ENCODE data around the gene MPZL3.

The MPZL3 gene

DNA sequence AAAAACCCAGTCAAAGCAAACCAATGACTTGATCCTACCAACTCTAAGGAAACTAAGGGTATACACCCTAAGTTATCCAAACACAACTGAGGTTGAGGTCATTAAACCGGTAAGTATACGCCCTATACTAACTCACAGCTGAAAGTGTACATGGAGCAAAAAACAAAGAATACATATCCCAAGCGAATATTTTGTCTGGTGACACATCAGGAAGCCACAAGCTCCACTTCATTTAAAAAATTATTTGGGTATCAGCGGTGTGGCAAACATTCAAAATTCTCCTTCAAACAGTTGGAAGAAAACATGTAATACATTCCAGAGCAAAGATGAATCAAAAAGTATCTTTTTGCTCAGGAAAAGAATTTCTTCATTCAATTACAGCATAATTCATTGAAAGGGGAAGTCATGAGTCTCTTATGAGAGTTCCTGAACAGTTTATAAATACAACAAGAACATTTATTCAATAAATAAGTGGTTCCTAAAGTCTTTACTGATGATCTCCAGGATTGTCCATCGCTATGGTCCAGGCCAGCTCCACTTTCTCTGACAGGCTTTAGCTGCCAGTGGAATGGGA lies 22.8 kb downstream of the MPZL3 start:
- Histone ChIP-seq H3K36me3 (ENCODE audit: control insufficient read depth, insufficient read depth, low read length, severe bottlenecking) (no peaks in the 10 kb centered on the region), H3K9ac (ENCODE audit: low read length) (no peak overlapping the region), H3K9me3 (ENCODE audit: control insufficient read depth, low read length) (no peaks in the 10 kb centered on the region), H3K27me3 (replicated peaks; ENCODE audit: control insufficient read depth, insufficient read depth, low read length) (peaks cover 4% of the 10 kb centered on the region), H3K4me3 (ENCODE audit: low read length) (no peak overlapping the region), H3K4me1 (ENCODE audit: control insufficient read depth, insufficient read depth, low read length) (peaks cover 6% of the 10 kb centered on the region)
- DNase-seq (ENCODE audit: low read depth): no peak

DNA sequence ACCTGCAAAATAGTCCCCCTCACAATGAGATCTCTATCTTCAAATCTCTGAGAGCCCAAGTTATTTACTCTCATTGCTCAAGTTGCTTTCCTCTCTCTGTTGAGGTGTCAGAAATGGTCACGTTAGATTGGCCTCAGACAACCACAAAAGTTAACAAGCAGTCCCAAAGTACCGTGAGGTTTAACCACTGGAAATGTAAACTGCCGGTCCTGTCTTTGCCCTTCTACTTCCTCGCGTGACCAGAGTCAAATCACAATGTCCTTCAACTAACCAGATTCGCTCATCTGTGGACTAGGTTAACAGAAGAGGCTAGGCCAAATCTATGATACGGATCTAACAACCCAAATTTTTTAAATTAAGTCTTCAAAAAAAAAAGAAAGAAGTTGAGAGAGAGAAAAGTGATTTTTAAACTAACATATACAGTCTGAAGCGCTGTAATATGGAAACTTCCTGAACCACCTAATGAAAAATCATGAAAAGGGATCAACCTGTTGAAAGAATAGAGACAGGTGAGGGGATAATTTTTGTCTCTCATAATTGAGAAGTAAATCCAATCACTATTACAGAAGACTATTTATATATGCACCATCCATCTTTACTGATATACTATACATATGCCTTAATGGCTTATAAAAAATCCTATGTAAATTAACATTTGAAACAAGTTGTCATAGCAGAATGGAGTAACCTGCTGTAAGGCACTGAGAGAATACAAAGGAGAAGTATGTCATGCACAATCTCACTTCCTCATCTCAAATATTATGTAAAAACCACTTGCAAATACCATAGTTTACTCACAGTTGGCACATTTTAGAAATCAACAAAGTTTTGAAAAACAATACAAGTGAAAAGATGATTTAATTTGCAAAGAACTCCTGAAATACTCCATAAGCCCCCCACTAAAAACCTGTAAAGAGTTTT lies 24.0 kb downstream of the MPZL3 start:
- H3K27me3 ChIP-seq (replicated peaks; ENCODE audit: control insufficient read depth, insufficient read depth, low read length): peaks cover 9% of the 10 kb centered on the region
- H3K9me3 ChIP-seq (ENCODE audit: control insufficient read depth, low read length): no peaks in the 10 kb centered on the region
- DNase-seq (ENCODE audit: low read depth): no peak
- H3K4me3 ChIP-seq (ENCODE audit: low read length): no peak overlapping the region
- no peak overlapping the region for H3K9ac ChIP-seq (ENCODE audit: low read length)
- no peaks in the 10 kb centered on the region for H3K36me3 ChIP-seq (ENCODE audit: control insufficient read depth, insufficient read depth, low read length, severe bottlenecking)
- H3K4me1 ChIP-seq (ENCODE audit: control insufficient read depth, insufficient read depth, low read length): peaks cover 13% of the 10 kb centered on the region

DNA sequence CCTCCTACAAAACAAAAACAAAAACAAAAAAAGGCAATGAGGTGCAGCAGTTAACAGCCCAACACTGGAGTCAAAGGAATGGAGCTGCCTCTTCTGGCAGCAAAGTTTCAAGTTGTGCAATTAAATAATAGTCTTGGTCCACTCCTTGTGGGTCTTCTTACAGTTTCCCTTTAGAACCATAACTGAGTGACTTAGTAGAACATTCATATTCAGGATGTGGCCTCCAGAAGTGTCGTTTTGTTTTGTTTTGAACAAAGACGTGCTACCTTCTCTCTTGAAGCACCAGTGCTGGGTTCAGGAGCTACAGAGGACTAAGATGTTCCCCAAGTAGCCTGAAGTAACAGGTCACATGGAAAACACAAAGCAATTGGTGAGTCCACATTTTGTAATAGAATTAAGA lies 25.4 kb downstream of the MPZL3 start:
- DNase-seq (ENCODE audit: low read depth): no peak
- peaks cover 13% of the 10 kb centered on the region for H3K4me1 ChIP-seq (ENCODE audit: control insufficient read depth, insufficient read depth, low read length)
- H3K9ac ChIP-seq (ENCODE audit: low read length): no peak overlapping the region
- no peaks in the 10 kb centered on the region for H3K9me3 ChIP-seq (ENCODE audit: control insufficient read depth, low read length)
- peaks cover 9% of the 10 kb centered on the region for H3K27me3 ChIP-seq (replicated peaks; ENCODE audit: control insufficient read depth, insufficient read depth, low read length)
- H3K36me3 ChIP-seq (ENCODE audit: control insufficient read depth, insufficient read depth, low read length, severe bottlenecking): no peaks in the 10 kb centered on the region
- no peak overlapping the region for H3K4me3 ChIP-seq (ENCODE audit: low read length)

DNA sequence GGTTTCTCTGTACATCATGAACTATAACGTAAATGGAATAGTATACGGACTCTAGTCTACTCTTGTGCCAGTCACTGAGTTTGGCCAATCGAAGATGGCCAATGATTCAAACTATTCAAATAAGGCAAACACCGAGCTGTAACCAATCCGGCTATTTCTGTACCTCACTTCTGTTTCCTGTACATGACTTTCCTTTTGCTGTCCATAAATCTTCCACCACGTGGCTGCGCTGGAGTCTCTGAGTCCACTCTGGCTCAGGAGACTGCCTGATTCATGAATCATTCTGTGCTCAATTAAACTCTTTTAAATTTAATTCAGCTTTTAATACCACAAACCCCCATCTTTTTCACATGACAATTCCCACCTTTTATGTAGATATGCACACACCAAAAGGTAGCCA lies 25.9 kb downstream of the MPZL3 start:
- H3K9me3 ChIP-seq (ENCODE audit: control insufficient read depth, low read length): no peaks in the 10 kb centered on the region
- H3K4me3 ChIP-seq (ENCODE audit: low read length): no peak overlapping the region
- peaks cover 13% of the 10 kb centered on the region for H3K4me1 ChIP-seq (ENCODE audit: control insufficient read depth, insufficient read depth, low read length)
- no peak overlapping the region for H3K9ac ChIP-seq (ENCODE audit: low read length)
- H3K36me3 ChIP-seq (ENCODE audit: control insufficient read depth, insufficient read depth, low read length, severe bottlenecking): no peaks in the 10 kb centered on the region
- DNase-seq (ENCODE audit: low read depth): no peak
- H3K27me3 ChIP-seq (replicated peaks; ENCODE audit: control insufficient read depth, insufficient read depth, low read length): peaks cover 13% of the 10 kb centered on the region

DNA sequence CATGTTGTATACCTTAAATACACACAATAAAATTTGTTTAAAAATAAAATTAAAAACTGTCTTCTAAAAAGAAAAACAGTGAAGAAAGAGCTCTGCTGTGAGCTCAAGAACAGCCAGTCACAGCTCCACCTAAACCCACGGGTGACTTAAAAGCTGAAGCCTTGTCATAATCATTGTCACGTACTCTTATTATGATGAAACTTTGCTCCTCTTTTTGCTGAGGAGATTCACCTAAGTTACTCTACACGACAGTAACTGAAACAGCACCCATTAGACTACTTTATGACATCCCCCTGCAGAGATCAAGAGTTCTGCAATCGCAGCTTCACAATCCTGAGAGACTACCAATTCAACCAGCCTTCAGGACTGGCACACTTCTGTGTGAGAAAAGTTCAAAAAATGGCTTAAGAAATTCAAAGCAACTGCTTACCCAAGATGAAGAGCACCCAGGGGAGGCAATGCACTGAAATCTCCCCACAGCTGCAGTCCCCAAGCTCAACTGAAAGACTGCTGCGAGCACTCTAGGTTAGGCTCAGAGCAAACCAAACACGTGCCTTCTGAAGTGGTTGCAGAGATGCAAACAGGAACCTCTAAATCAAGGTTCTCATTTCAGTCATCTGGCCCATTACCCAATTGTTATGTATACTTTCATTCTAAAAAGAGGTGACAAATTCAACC lies 27.5 kb downstream of the MPZL3 start, which contains the start of gene JAML:
Gene JAML (minus strand): TSS at position 501 of the 678 bp plus-strand sequence. CDS start 10,145 bp downstream, outside the sequence.
- no peak within 1 kb of the TSS for H3K4me3 ChIP-seq (ENCODE audit: low read length)
- no peak for DNase-seq (ENCODE audit: low read depth)
- H3K9ac ChIP-seq (ENCODE audit: low read length): no peak within 1 kb of the TSS
- peaks cover 29% of the 10 kb centered on the region for H3K27me3 ChIP-seq (replicated peaks; ENCODE audit: control insufficient read depth, insufficient read depth, low read length)
- H3K4me1 ChIP-seq (ENCODE audit: control insufficient read depth, insufficient read depth, low read length): peaks cover 13% of the 10 kb centered on the region
- no peaks in the 10 kb centered on the region for H3K9me3 ChIP-seq (ENCODE audit: control insufficient read depth, low read length)
- H3K36me3 ChIP-seq (ENCODE audit: control insufficient read depth, insufficient read depth, low read length, severe bottlenecking): no peaks in the 10 kb centered on the region

DNA sequence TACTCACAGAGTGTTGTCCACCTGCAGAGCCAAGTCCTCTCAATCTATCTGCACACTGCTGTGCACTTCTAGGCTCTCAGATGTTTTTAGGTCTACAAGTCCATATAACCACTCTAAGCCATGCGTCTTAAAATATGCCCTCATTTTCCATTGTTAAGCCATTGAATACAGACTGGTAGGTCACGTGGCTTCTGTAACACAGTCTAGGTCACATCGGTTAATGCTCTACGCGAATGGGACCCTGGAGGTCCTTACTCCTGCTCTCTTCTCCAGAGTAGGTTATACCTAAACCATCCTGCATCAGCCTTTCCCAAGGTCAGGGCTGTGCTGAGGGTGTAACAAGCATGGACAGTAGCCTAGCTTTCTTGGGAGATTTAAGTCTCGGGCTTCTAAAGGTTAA lies 28.2 kb downstream of the MPZL3 start:
- DNase-seq (ENCODE audit: low read depth): no peak
- H3K4me3 ChIP-seq (ENCODE audit: low read length): no peak overlapping the region
- H3K27me3 ChIP-seq (replicated peaks; ENCODE audit: control insufficient read depth, insufficient read depth, low read length): peaks cover 34% of the 10 kb centered on the region
- H3K9me3 ChIP-seq (ENCODE audit: control insufficient read depth, low read length): no peaks in the 10 kb centered on the region
- peaks cover 13% of the 10 kb centered on the region for H3K4me1 ChIP-seq (ENCODE audit: control insufficient read depth, insufficient read depth, low read length)
- no peaks in the 10 kb centered on the region for H3K36me3 ChIP-seq (ENCODE audit: control insufficient read depth, insufficient read depth, low read length, severe bottlenecking)
- H3K9ac ChIP-seq (ENCODE audit: low read length): no peak overlapping the region

DNA sequence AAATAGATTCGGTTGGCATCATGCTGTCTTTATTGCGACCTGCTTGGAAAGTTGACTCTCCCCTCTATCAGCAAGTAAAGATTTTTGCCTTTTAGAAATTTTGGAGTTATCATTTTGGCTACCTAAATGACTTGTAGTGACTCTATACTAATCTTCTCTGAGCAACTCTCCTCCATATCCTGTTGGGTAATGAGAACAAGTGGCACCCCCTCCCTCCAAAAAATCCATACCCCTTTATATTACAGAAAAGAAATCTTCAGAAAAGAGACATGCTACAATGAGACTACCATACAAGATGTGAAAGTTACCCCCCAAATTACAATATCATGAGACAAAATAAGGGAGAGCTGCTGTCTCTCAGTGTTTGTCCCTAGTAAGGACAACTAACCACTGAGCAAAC lies 28.6 kb downstream of the MPZL3 start:
- DNase-seq (ENCODE audit: low read depth): no peak
- Histone ChIP-seq H3K27me3 (replicated peaks; ENCODE audit: control insufficient read depth, insufficient read depth, low read length) (peaks cover 34% of the 10 kb centered on the region), H3K9me3 (ENCODE audit: control insufficient read depth, low read length) (no peaks in the 10 kb centered on the region), H3K4me1 (ENCODE audit: control insufficient read depth, insufficient read depth, low read length) (peaks cover 13% of the 10 kb centered on the region), H3K36me3 (ENCODE audit: control insufficient read depth, insufficient read depth, low read length, severe bottlenecking) (no peaks in the 10 kb centered on the region), H3K9ac (ENCODE audit: low read length) (no peak overlapping the region), H3K4me3 (ENCODE audit: low read length) (no peak overlapping the region)

DNA sequence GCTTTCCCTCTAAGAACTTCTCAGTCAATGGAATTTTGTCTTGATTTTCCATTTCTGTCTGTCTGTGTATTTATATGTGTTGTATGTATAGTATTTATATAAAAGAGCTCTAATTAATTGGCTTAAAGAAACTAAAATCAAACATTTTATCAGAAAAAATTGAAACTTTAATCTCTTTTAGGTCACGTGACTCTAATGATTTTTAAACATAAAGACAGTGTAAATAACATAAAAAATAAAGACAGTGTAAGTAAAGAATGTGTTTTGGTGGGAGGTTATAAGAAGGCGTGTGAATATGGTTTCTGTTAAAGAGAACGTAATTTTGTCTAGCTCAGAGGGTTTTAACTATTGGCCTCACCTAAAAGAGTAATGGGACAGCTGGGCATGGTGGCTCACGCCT lies 29.7 kb downstream of the MPZL3 start:
- Histone ChIP-seq H3K27me3 (replicated peaks; ENCODE audit: control insufficient read depth, insufficient read depth, low read length) (peaks cover 34% of the 10 kb centered on the region), H3K4me1 (ENCODE audit: control insufficient read depth, insufficient read depth, low read length) (peaks cover 13% of the 10 kb centered on the region), H3K9ac (ENCODE audit: low read length) (no peak overlapping the region)

DNA sequence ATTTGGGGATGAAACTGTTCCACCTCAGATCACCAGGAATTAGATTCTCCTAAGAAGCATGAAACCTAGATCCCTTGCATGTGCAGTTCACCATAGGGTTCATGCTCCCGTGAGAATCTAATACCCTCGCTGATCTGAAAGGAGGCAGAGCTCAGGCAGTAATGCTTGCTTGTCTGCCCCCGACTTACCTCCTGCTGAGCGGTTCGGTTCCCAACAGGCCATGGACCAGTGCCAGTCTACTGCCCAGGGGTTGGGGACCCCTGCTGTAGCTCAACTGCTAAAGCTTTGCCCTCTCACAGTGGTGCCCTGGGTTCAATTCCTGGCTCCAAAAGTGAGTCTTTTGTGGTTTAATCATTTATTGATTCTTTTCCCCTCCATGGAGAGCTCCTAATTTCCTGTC lies 30.7 kb downstream of the MPZL3 start:
- no peak overlapping the region for H3K4me3 ChIP-seq (ENCODE audit: low read length)
- H3K9ac ChIP-seq (ENCODE audit: low read length): no peak overlapping the region
- H3K36me3 ChIP-seq (ENCODE audit: control insufficient read depth, insufficient read depth, low read length, severe bottlenecking): no peaks in the 10 kb centered on the region
- H3K27me3 ChIP-seq (replicated peaks; ENCODE audit: control insufficient read depth, insufficient read depth, low read length): peaks cover 42% of the 10 kb centered on the region
- no peaks in the 10 kb centered on the region for H3K9me3 ChIP-seq (ENCODE audit: control insufficient read depth, low read length)
- peaks cover 7% of the 10 kb centered on the region for H3K4me1 ChIP-seq (ENCODE audit: control insufficient read depth, insufficient read depth, low read length)
- no peak for DNase-seq (ENCODE audit: low read depth)

More for the DNA sequence above, 29.7 kb downstream of the MPZL3 start:
- H3K36me3 ChIP-seq (ENCODE audit: control insufficient read depth, insufficient read depth, low read length, severe bottlenecking): no peaks in the 10 kb centered on the region
- H3K9me3 ChIP-seq (ENCODE audit: control insufficient read depth, low read length): no peaks in the 10 kb centered on the region
- no peak for DNase-seq (ENCODE audit: low read depth)
- no peak overlapping the region for H3K4me3 ChIP-seq (ENCODE audit: low read length)

DNA sequence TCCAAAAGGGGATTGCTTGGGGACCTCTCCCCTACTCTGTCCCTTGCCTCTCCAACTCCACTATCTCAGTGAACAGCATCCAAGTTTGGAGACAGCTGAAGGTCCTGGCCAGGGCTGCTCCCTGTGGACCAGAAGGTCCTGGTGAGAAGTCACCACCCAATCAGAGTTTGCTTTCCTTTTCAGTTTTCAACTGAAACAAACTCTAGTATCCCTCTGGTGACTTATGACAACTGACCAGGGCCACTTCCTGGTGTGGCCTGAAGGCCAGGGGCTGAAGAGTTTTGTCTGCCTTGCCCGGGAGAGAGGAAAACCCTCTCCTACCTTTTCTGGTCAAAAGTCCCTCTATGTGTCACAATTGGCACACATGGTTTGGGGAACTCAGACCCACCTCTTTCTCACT lies 32.4 kb downstream of the MPZL3 start:
- DNase-seq (ENCODE audit: low read depth): no peak
- H3K9me3 ChIP-seq (ENCODE audit: control insufficient read depth, low read length): no peaks in the 10 kb centered on the region
- H3K27me3 ChIP-seq (replicated peaks; ENCODE audit: control insufficient read depth, insufficient read depth, low read length): peaks cover 55% of the 10 kb centered on the region
- no peak overlapping the region for H3K4me3 ChIP-seq (ENCODE audit: low read length)
- H3K36me3 ChIP-seq (ENCODE audit: control insufficient read depth, insufficient read depth, low read length, severe bottlenecking): no peaks in the 10 kb centered on the region
- no peak overlapping the region for H3K9ac ChIP-seq (ENCODE audit: low read length)
- H3K4me1 ChIP-seq (ENCODE audit: control insufficient read depth, insufficient read depth, low read length): peaks cover 7% of the 10 kb centered on the region

DNA sequence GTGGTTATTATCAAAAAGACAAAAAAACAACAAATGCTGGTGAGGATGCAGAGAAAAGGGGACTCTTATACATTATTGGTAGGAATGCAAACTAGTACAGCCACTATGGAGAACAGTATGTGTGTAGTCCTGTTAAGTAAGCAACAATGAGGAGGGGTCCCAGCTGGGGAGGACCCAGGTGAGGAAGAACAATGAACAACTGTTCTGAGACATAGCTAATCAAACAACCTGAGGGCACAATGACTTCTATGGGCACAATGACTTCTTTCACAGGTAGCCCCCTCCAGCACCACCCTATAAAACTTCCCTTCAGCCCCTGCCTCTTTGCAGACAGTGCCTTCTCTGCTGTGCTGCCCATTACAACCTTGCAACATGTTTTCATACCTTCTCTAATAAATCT lies 32.9 kb downstream of the MPZL3 start:
- H3K4me3 ChIP-seq (ENCODE audit: low read length): no peak overlapping the region
- no peak for DNase-seq (ENCODE audit: low read depth)
- peaks cover 60% of the 10 kb centered on the region for H3K27me3 ChIP-seq (replicated peaks; ENCODE audit: control insufficient read depth, insufficient read depth, low read length)
- no peaks in the 10 kb centered on the region for H3K36me3 ChIP-seq (ENCODE audit: control insufficient read depth, insufficient read depth, low read length, severe bottlenecking)
- no peaks in the 10 kb centered on the region for H3K9me3 ChIP-seq (ENCODE audit: control insufficient read depth, low read length)
- H3K9ac ChIP-seq (ENCODE audit: low read length): no peak overlapping the region
- H3K4me1 ChIP-seq (ENCODE audit: control insufficient read depth, insufficient read depth, low read length): peaks cover 6% of the 10 kb centered on the region
